Retinal pigment epithelial cell (primary cell): Measurements from ENCODE around the gene TMEM86A.
A peak's percentile ranks its signal among the peaks of the same experiment; 100 is the strongest.
"Not testable (repeated sequence)": the region's sequence is repeated elsewhere in the genome, so short reads cannot be mapped to it uniquely, and the experiment has no call there.

Experiments used
- DNase-seq: peaks from one replicate; pipeline ENCODE4 v3.0.0-alpha.2; 2010; ENCODE audit warnings: low read depth
- H3K4me3 ChIP-seq: 2 replicates; pipeline ENCODE4 v1.5.1; 2011; ENCODE audit warnings: mild to moderate bottlenecking, low read length, control low read depth, moderate library complexity
- TF ChIP-seq, protein P1 (sequence below): conservative IDR thresholded peaks from 2 replicates; pipeline ENCODE4 v1.5.1; 2011; ENCODE audit warnings: low read depth, low read length, control low read depth, inconsistent platforms

TMEM86A gene, protein sequence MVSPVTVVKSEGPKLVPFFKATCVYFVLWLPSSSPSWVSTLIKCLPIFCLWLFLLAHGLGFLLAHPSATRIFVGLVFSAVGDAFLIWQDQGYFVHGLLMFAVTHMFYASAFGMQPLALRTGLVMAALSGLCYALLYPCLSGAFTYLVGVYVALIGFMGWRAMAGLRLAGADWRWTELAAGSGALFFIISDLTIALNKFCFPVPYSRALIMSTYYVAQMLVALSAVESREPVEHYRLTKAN

DNA sequence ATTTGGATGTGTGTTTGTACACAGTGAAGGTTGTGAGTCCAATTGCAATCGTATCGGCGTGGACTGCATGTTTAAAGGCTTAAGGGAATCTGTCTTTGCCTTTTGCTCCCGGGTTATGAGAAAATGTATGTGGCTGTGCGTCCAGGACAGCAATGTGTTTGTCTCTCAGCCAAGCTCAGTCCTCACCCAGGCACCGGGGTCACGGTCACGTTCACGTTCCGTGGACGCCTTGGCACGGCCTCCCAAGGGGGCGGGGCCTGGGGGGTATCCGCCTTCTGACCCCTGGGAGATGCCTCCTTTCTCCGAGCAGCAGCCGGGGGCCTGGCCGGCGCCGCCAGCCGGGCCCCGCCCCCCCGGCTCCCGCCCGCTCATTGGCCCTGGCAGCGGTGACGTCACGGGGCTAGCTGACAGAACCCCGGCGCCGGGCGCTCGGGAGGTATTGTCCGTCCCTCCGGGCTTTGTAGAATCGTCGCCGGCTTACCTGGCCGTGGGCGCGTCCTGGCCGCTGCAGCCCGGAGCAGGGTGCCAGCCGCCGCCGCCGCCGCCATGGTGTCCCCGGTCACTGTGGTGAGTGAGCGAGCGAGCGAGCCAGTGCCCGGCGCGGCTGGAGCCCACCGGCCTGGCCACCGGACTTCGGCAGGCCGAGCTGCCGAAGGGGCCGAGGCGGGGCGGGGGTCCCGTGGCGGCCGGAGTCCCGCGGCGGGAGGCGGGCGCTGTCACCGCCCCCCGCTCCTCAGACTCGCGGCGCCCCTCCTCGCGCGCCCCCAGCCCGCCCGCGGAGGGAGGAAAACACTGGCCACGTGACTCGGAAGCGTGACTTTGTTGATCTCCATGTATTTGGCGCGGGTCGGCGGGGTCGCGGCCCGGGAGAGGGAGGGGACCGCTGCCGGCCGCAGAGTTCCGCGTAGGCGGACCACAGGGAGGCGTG lies at the start of gene TMEM86A:
TSS of gene TMEM86A (plus strand) at position 439 of the 928 bp plus-strand sequence. CDS start at position 547, 108 bp downstream.
- TF ChIP-seq, protein P1, sequence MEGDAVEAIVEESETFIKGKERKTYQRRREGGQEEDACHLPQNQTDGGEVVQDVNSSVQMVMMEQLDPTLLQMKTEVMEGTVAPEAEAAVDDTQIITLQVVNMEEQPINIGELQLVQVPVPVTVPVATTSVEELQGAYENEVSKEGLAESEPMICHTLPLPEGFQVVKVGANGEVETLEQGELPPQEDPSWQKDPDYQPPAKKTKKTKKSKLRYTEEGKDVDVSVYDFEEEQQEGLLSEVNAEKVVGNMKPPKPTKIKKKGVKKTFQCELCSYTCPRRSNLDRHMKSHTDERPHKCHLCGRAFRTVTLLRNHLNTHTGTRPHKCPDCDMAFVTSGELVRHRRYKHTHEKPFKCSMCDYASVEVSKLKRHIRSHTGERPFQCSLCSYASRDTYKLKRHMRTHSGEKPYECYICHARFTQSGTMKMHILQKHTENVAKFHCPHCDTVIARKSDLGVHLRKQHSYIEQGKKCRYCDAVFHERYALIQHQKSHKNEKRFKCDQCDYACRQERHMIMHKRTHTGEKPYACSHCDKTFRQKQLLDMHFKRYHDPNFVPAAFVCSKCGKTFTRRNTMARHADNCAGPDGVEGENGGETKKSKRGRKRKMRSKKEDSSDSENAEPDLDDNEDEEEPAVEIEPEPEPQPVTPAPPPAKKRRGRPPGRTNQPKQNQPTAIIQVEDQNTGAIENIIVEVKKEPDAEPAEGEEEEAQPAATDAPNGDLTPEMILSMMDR = no peak
- peak within 1 kb of the TSS; percentile 64 for H3K4me3 ChIP-seq
- no peak for DNase-seq

DNA sequence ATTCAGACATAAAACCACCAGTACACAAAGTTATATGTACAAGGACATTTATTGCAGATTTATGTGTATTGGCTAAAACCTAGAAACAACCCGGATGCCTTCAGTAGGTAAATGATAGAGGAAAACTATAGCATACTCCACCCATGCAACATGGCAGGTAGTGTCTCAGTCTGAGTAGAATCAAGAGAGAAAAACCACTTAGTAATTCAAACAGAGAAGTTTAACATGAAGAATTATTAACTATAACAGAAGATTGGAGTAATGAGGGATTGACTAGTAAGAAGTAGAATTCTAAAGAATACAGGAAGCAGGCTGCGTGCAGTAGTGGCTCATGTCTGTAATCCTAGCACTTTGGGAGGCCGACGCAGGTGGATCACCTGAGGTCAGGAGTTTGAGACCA lies 48.2 kb upstream of the TMEM86A start:
- TF ChIP-seq, protein P1 = no peak
- no peak for DNase-seq
- H3K4me3 ChIP-seq = no peak overlapping the region

DNA sequence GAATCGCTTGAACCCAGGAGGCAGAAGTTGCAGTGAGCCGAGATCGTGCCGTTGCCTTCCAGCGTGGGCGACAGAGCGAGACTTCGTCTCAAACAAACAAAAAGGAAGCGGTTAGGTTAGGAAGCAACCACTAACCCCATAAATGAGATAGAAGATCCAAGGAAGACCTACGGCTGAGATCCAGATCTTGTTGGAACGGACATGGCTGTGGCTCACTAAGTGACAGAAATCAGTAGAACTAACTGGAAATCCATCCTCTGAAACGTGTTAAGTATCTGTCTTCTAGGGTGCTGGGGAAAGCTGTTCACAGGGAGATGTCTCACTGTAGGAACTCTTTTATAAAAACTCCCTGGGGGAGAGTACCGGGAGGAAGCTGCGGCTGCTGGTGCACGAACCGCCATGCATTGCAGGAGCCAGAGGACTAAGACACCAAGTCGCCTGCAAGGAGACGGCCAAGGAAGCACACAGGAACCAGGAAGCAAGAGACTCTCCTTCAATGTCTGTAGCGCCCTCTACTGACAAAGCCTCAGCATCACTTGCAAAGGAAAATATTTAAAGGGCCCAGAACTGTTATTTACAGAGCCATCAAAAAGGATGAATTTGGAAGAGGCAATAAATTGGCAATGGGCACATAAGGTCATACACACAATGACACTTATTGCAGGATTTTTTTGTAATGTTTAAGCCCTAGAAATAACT lies 47.6 kb upstream of the TMEM86A start:
- H3K4me3 ChIP-seq = no peak overlapping the region
- TF ChIP-seq, protein P1 = peak; percentile 60
- DNase-seq = no peak

DNA sequence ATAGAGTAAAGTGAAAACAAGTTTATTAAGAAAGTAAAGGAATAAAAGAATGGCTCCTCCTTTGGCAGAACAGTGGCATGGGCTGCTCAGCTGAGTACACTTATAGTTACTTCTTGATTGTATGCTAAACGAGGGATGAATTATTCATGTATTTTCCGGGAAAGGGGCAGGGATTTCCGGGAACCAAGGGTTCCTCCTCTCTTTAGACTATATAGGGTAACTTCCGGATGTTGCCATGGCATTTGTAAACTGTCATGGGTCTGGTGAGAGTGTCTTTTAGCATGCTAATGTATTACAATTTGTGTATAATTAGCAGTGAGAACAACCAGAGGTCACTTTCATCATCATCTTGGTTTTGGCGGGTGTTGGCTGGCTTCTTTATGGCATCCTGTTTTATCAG lies 40.9 kb upstream of the TMEM86A start:
- TF ChIP-seq, protein P1 = no peak
- DNase-seq = no peak
- no peak overlapping the region for H3K4me3 ChIP-seq

DNA sequence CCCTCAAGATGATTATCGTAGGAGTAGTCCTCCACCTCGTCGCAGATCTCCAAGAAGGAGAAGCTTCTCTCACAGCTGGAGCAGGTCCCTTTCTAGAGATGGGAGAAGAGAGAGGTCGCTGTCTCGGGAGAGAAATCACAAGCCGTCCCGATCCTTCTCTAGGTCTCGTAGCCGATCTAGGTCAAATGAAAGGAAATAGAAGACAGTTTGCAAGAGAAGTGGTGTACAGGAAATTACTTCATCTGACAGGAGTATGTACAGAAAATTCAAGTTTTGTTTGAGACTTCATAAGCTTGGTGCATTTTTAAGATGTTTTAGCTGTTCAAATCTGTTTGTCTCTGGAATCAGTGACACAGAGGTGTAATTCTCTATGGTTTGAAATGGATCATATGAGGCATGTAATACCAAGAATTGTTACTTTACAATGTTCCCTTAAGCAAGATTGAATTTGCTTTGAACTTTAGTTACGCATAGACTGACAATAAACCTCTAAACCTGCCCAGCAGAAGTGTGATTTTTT lies 33.2 kb upstream of the TMEM86A start:
- not testable (repeated sequence) for DNase-seq, H3K4me3 ChIP-seq

DNA sequence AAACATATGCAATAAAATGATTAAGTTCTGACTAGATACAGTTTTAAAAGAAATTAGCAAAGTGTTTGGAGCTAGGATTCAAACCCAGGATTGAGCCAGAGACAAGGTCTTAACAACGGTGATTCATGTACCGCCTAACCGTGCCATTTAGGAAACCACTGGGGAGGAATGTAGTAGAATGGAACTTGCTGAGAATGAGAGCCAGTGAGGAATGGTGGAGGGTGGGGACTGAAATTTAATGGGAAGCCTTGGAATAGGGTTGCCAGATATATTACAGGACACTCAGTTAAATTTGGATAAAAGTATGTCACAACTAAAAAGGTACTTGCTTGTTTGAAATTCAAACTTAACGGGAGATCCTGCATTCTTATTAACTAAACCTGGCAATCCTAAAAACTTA lies 30.4 kb upstream of the TMEM86A start:
- no peak for DNase-seq
- H3K4me3 ChIP-seq = no peak overlapping the region
- TF ChIP-seq, protein P1 = no peak

DNA sequence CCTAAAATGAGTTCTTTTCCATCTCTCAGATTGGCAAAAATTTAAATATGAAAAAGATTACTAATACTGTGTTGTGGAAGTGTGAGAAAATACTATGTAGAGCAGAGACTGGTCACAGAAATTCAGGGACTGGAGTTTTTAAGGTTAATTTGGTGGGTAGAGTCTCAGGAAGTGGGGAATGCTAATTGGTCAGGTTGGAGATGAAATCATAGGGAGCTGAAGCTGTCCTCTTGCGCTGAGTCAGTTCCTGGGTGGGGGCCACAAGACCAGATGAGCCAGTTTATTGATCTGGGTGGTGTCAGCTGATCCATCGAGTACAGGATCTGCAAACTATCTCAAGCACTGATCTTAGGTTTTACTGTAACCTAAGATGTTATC lies 29.4 kb upstream of the TMEM86A start:
- TF ChIP-seq, protein P1 = no peak
- no peak for DNase-seq
- H3K4me3 ChIP-seq = no peak overlapping the region
